CD14-positive monocyte (primary cell): ENCODE measurements around the gene ANK2. TPM values are rescaled to one million over a fixed set of nuclear protein-coding genes. Genes with fewer than 3 reads are reported as not detected.

Experiments used
- DNase-seq, 3 donors: peaks; one replicate each; pipeline ENCODE4 v3.0.0-alpha.2; 2011 to 2022
- H2AFZ ChIP-seq: 2 replicates; pipeline ENCODE4 v1.6.0; 2012; ENCODE audit warnings: mild to moderate bottlenecking, low read depth, low read length, inconsistent platforms; ENCODE audit not compliant: insufficient read depth, poor library complexity, severe bottlenecking
- H3K27ac ChIP-seq, 2 donors: 1 replicate in 1 of 2; 2 replicates in 1 of 2; pipeline ENCODE4 v1.5.1; 2012 to 2013; ENCODE audit warnings: low read length in 2 of 2, control low read depth in 1 of 2, inconsistent platforms in 1 of 2, low read depth in 1 of 2, mild to moderate bottlenecking in 1 of 2
- H3K27me3 ChIP-seq, 2 donors: one replicate each; pipeline versions ENCODE4 v1.6.0 to v1.6.1; 2011 to 2013; ENCODE audit warnings: low read length in 2 of 2; ENCODE audit not compliant: control insufficient read depth in 2 of 2, insufficient read depth in 2 of 2
- H3K36me3 ChIP-seq, 2 donors: replicated peaks in 1 of 2; 1 replicate in 1 of 2; 2 replicates in 1 of 2; pipeline versions ENCODE4 v1.5.1 to v1.6.1; 2012 to 2013; ENCODE audit warnings: low read length in 2 of 2, control low read depth in 1 of 2, inconsistent platforms in 1 of 2, mild to moderate bottlenecking in 1 of 2; ENCODE audit not compliant: insufficient read depth in 2 of 2, control insufficient read depth in 1 of 2
- H3K4me1 ChIP-seq, 2 donors: 1 replicate in 1 of 2; 2 replicates in 1 of 2; pipeline versions ENCODE4 v1.5.1 to v1.6.1; 2012 to 2013; ENCODE audit warnings: low read length in 2 of 2, control low read depth in 1 of 2, inconsistent platforms in 1 of 2, mild to moderate bottlenecking in 1 of 2, moderate library complexity in 1 of 2; ENCODE audit not compliant: insufficient read depth in 2 of 2, control insufficient read depth in 1 of 2
- H3K4me2 ChIP-seq: replicated peaks from 2 replicates; pipeline ENCODE3; 2012; ENCODE audit warnings: low read length, moderate library complexity, mild to moderate bottlenecking; ENCODE audit not compliant: poor library complexity, severe bottlenecking; ENCODE audit errors: extremely low read depth
- H3K4me3 ChIP-seq, 3 experiments: fragments of 200-600 bp in 1 of 3; sonication (generic) in 1 of 3; replicated peaks in 1 of 3; 1 replicate in 2 of 3; 2 replicates in 1 of 3; pipeline ENCODE4 v1.5.1; 2011 to 2013; ENCODE audit warnings: low read length in 3 of 3, mild to moderate bottlenecking in 3 of 3, control low read depth in 2 of 3, low read depth in 2 of 3, inconsistent platforms in 1 of 3, moderate library complexity in 1 of 3
- H3K79me2 ChIP-seq: 2 replicates; pipeline ENCODE4 v1.6.0; 2012; ENCODE audit warnings: mild to moderate bottlenecking, control low read depth, inconsistent platforms, low read length, moderate library complexity; ENCODE audit not compliant: insufficient read depth
- H3K9ac ChIP-seq: 2 replicates; pipeline ENCODE4 v1.6.0; 2017; ENCODE audit warnings: low read length, mild to moderate bottlenecking; ENCODE audit not compliant: insufficient read depth, poor library complexity, severe bottlenecking
- H3K9me3 ChIP-seq, 2 donors: replicated peaks in 1 of 2; 1 replicate in 1 of 2; 2 replicates in 1 of 2; pipeline versions ENCODE4 v1.5.1 to v1.6.1; 2012 to 2013; ENCODE audit warnings: low read length in 2 of 2, control low read depth in 1 of 2; ENCODE audit not compliant: control insufficient read depth in 1 of 2, insufficient read depth in 1 of 2
- H4K20me1 ChIP-seq: 2 replicates; pipeline ENCODE4 v1.6.0; 2012; ENCODE audit warnings: mild to moderate bottlenecking, low read length, control low read depth, moderate library complexity; ENCODE audit not compliant: insufficient read depth
- H3K27ac Mint-ChIP-seq, 7 donors: one replicate each; pipeline ENCODE4 v1.8.0; 2020; ENCODE audit warnings: mild to moderate bottlenecking in 7 of 7, mixed read lengths in 7 of 7, moderate library complexity in 6 of 7, inconsistent platforms in 2 of 7
- H3K27me3 Mint-ChIP-seq, 3 donors: one replicate each; pipeline ENCODE4 v1.8.0; 2021 to 2022; ENCODE audit warnings: low read depth in 3 of 3, mild to moderate bottlenecking in 3 of 3, mixed read lengths in 3 of 3, moderate library complexity in 3 of 3, inconsistent platforms in 1 of 3
- H3K36me3 Mint-ChIP-seq, 2 donors: one replicate each; pipeline ENCODE4 v1.8.0; 2020; ENCODE audit warnings: mixed read lengths in 2 of 2, inconsistent platforms in 1 of 2, mild to moderate bottlenecking in 1 of 2
- H3K4me1 Mint-ChIP-seq: one replicate; pipeline ENCODE4 v1.8.0; 2020; ENCODE audit warnings: mild to moderate bottlenecking, mixed read lengths
- H3K4me3 Mint-ChIP-seq, 2 donors: one replicate each; pipeline ENCODE4 v1.8.0; 2020; ENCODE audit warnings: mild to moderate bottlenecking in 2 of 2, mixed read lengths in 2 of 2, moderate library complexity in 1 of 2
- H3K9me3 Mint-ChIP-seq, 7 donors: one replicate each; pipeline ENCODE4 v1.8.0; 2020 to 2022; ENCODE audit warnings: mixed read lengths in 7 of 7, mild to moderate bottlenecking in 6 of 7, moderate library complexity in 6 of 7, inconsistent platforms in 2 of 7
- WGBS: methylation state at CpG from one replicate; pipeline ENCODE4 v1.1.5; 2013; ENCODE audit warnings: missing lambda C conversion rate; ENCODE audit not compliant: insufficient coverage; 5-methylcytosine and 5-hydroxymethylcytosine counted together
- intact Hi-C, 2 donors: fragments of 100-400 bp; cut with micrococcal nuclease; formaldehyde crosslinking; loops; one replicate each; pipeline versions ENCODE4 v1.15.0 to v1.15.1; 2023
- polyA plus RNA-seq, 3 donors: library from polyadenylated mRNA; depleted of rRNA in 1 of 3; unstranded in 2 of 3; stranded (reverse) in 1 of 3; fragments of 300-500 nt in 2 of 3; fragments of >200 nt in 1 of 3; fragmentation: Illumina TruSeq in 2 of 3; gene quantifications; 1 replicate in 2 of 3; 2 replicates in 1 of 3; pipeline ENCODE4 v1.2.3, GENCODE V29; 2012 to 2021
- TF ChIP-seq, protein P1 (sequence below): fragments of 200-600 bp; IDR thresholded peaks from one replicate; pipeline ENCODE4 v1.8.0; 2022; ENCODE audit warnings: antibody characterized with exemption, mild to moderate bottlenecking

ANK2 gene
- polyA plus RNA-seq, 3 donors, result not detected

DNA sequence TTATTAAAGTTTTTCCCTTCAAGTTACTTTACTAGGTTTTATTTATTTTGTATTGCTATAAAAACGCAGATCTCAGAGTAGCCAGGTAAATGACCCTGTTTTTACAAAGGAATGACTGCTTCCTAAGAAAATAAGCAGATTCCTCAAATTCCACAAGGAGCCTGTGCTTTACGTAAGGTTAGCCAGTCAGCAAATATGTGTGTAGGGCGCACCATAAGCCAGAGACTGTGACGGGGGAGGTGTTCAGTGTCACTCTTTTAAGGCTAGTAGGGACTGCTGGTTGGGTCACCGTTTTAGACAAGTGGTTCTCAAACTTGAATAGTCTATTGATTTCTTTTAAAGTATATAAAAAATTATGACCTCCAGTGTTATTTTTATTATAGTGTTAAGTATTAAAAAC lies 119.9 kb downstream of the ANK2 start:
- H3K4me3 Mint-ChIP-seq, result no peak overlapping the region
- H3K4me1 Mint-ChIP-seq, result no peaks in the 10 kb centered on the region
- H3K9me3 Mint-ChIP-seq, result peaks cover 0 to 1% (median 0%) of the 10 kb centered on the region in 7 donors
- Histone ChIP-seq H2AFZ (no peak overlapping the region), H3K36me3 (no peaks in the 10 kb centered on the region), H3K27ac (no peak overlapping the region), H3K4me2 (no peak overlapping the region), H4K20me1 (no peaks in the 10 kb centered on the region), H3K9ac (no peak overlapping the region), H3K4me3 (no peak overlapping the region), H3K4me1 (no peaks in the 10 kb centered on the region), H3K27me3 (no peaks in the 10 kb centered on the region), H3K79me2 (no peaks in the 10 kb centered on the region), H3K9me3 (no peaks in the 10 kb centered on the region)
- H3K27me3 Mint-ChIP-seq, result peaks cover 0 to 2% (median 0%) of the 10 kb centered on the region in 3 donors
- TF ChIP-seq, protein P1, sequence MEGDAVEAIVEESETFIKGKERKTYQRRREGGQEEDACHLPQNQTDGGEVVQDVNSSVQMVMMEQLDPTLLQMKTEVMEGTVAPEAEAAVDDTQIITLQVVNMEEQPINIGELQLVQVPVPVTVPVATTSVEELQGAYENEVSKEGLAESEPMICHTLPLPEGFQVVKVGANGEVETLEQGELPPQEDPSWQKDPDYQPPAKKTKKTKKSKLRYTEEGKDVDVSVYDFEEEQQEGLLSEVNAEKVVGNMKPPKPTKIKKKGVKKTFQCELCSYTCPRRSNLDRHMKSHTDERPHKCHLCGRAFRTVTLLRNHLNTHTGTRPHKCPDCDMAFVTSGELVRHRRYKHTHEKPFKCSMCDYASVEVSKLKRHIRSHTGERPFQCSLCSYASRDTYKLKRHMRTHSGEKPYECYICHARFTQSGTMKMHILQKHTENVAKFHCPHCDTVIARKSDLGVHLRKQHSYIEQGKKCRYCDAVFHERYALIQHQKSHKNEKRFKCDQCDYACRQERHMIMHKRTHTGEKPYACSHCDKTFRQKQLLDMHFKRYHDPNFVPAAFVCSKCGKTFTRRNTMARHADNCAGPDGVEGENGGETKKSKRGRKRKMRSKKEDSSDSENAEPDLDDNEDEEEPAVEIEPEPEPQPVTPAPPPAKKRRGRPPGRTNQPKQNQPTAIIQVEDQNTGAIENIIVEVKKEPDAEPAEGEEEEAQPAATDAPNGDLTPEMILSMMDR, result no peak
- WGBS, result no CpG with 5 or more reads among the region's 5 CpGs
- no peak for DNase-seq
- no peak overlapping the region for H3K27ac Mint-ChIP-seq
- intact Hi-C loops, result no loop called here
- H3K36me3 Mint-ChIP-seq, result no peaks in the 10 kb centered on the region

DNA sequence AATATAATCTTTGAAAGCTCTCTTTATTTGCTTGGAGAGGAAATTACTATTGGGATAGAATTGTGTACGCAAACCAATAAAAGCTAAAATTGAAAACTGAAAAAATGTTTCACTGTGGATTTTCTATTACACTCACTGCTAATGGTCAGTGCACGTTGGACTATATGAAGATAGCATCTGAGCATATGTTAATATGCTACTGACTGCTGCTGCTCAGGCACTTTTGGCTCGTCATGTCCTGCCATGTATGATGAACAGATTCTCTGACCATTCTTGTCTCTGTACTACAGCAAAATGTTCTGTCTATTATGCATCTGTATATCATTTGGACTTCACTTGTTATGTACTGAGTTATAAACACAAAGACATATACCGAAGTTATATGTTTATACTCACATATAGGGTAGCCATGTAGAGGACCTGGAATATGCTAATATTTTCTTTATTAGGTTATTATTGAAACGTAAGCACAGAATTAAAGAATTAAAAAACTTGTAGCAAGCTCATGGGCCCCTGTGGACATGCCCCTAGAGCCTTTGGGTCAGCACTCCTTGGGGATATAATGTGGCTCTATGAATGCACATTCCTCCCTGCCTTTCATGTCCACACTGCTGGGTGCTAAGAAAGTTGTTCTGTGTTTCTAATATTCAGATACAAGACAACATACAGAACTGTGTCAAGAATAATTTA lies 120.8 kb downstream of the ANK2 start:
- Histone ChIP-seq H3K36me3 (no peaks in the 10 kb centered on the region), H3K27ac (no peak overlapping the region), H3K79me2 (no peaks in the 10 kb centered on the region), H3K9me3 (no peaks in the 10 kb centered on the region), H3K4me1 (no peaks in the 10 kb centered on the region), H3K9ac (no peak overlapping the region), H3K4me2 (no peak overlapping the region), H4K20me1 (no peaks in the 10 kb centered on the region), H2AFZ (no peak overlapping the region), H3K27me3 (no peaks in the 10 kb centered on the region), H3K4me3 (no peak overlapping the region)
- Mint-ChIP-seq H3K27ac (no peak overlapping the region), H3K36me3 (no peaks in the 10 kb centered on the region), H3K4me1 (no peaks in the 10 kb centered on the region), H3K9me3 (no peaks in the 10 kb centered on the region), H3K4me3 (no peak overlapping the region), H3K27me3 (peaks cover 0 to 2% (median 0%) of the 10 kb centered on the region in 3 donors)
- TF ChIP-seq, protein P1, result no peak
- WGBS, result 83% methylated on average over 2 of the region's 5 CpGs
- intact Hi-C loops, result no loop called here
- no peak for DNase-seq
